IPS DF 4.7 (cell line): ENCODE data around the gene NXN.
"Not testable (repeated sequence)": the region's sequence is repeated elsewhere in the genome, so short reads cannot be mapped to it uniquely, and the experiment has no call there.

Source experiments
- DNase-seq: peaks from one replicate; pipeline ENCODE4 v3.0.0-alpha.2; 2013; ENCODE audit warnings: low spot score; ENCODE audit errors: extremely low read depth

Gene NXN

DNA sequence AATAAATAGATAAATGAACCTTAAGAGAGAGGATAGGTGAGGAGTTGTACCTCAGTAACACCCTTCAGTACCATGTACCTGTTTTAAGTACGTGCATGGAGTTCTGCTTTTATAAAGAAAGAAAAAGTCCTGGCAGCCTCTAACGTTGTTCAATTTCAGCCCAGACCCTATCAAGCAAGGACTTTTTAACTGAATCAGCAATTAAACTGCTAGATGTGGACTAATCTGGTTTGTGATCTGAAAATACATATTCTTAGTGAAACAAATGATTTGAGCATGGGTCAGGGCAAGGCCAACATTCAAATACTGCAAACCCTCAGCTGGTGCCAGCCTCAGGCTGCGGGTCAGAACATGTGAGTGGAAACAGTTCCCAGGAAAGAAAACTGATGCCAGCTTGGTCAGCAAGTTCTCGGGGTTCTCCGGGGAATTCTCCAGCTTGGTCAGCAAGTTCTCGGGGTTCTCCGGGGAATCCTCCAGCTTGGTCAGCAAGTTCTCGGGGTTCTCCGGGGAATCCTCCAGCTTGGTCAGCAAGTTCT is 112.9 kb downstream of the NXN start:
- no peak for DNase-seq

DNA sequence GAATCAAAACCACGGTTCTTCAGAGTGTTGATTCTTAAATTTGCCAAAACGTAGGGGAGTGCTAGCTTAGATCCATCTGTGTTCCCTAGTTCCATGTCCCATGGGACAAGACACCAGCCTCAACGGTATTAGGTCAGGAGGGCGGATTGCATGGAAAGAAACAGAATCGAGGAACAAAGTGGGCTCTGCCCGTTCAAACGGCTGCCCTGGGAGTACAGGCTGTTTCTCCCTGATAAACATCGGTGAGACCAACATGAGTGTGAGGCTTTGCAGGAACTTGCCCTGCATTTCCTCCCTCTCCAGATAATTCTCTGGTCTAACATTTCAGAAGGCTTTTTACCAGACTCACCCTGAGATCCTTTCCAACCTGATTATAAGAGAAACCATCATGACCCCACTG is 115.3 kb downstream of the NXN start:
- no peak for DNase-seq

DNA sequence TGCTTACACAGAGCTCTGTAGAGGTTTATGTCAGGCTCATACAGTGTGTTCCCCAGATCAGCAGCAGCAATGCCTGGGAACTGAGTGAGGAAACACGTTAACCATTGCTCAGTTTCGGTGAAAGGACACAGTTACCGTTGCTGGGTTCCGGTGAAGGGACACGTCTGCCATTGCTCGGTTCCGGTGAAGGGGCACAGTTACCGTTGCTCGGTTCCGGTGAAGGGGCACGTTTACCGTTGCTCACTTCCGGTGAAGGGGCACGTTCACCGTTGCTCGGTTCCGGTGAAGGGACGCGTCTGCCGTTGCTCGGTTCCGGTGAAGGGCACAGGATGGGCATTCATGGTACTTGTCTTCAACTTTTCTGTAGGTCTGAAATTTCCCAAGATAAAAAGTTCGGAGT is 115.7 kb downstream of the NXN start:
- DNase-seq = no peak

DNA sequence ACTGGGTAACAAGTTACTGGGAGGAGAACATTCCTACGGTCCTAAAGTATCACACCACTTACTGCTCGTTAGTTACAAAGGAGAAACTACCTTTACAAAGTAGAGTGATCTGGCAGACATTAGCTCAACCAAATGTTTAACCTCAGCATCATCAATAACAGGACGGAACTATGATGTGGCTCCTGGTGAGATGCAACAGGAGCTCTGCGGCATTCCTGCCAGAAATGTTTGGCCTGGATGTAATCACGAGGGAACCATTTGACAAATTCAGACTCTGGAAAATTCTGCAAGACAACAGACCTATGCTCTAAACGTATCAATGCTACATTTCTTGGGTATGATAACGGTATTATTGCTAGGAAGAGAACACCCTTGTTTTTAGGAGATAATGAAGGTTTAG is 117.0 kb downstream of the NXN start:
- no peak for DNase-seq

DNA sequence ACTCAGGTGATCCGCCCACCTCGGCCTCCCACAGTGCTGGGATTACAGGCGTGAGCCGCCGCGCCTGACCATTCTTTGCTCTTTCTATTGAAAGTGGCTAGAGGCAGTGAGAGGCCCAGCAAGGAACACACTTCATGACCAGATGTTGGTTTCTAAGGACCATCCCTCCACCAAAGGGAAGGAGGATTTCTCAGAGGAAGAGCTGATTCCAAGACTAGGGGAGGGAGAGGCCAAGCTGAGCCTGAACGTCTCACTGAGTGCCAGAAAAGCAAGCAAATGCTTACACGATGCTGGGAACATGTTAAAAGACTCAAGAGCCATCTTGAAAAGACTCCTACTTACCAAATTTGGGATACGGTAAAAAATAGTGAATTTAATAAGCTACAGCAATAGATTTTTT is 118.2 kb downstream of the NXN start:
- DNase-seq = no peak

DNA sequence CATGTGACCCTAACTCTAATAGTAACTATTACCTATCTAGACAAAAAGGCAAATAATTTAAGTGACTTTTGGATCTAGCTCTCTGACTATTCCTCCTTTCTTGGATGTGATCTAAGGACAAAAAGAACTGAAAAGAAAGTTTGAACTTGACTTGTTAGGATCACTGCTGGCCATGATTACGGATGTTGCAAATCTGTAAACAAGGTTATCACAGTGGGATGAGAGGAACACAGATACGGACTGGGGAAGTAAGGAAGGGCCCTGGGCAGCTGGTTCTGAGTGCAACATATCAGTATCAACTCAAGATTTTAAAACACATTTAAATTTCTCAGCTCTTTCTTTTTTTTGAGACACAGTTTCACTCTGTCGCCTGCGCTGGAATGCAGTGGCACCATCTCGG is 118.8 kb downstream of the NXN start:
- no peak for DNase-seq

DNA sequence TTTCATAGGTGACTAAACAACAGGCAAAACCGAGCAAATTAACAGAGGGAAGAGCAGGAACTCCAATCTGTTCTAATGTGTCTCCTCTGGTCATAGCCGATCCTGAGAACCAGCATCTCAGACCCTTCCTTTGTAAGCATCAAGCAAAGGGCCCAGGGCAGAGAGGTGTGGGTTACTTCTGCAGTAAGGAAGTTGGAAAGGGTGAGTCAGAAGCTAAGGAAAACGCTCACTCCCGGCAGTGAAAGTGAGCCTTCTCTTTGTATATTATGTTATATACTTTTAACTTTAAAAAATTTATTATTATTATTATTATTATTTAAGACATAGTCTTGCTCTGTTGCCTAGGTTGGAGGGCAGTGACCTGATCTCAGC is 119.8 kb downstream of the NXN start:
- DNase-seq = no peak

DNA sequence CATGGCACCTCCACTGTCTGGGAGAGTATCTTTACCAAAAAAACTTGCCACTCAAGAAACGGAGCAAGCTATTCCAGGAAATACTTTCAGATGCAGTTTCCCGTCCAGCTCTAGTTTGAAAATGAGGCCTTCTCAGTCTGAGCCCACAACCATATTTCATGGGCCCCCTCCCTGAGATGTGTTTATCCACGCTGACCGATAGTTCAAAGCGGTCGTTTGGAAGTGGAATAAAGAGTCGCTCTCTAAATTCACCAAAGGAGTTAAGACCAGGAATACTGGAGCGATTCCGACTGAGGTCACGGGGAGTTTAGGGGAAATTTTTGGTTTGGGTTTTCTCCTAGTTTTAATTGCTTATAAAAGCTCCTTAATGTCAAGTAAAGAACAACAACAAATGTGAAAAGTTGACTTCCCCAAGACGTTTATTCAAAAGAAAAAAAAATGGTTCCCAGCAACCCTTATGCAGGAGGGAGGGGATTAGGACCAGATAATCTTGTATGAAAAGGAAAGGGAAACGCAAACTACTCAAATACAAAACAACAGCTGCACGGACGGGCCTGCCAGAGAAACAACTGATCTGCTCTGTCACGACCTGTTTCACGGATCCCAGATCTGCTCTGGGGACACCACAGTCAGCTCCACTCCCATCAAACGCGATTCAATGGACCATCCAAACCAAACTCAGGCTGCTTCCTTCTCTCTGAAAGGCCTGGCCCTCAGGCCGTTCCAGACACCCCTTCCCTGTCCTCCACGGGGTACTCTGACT is 120.3 kb downstream of the NXN start:
- no peak for DNase-seq

DNA sequence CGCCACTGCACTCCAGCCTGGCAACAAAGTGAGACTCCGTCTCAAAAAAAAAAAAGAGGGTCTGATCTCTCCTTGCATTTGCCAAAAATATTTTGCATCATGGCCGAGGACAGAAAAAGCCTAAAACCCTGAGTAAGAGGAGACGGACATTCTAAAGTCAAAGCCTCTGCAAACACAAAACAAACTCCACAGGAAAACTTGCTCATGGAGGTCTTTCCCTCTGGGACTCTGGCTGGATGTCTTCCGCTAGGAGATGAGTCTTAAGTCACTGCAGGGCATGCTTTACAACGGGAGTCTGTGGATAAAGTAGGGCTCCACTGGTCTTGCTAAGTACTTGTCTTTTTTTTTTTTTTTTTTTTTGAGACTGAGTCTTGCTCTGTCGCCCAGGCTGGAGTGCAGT is 123.4 kb downstream of the NXN start:
- DNase-seq = no peak

DNA sequence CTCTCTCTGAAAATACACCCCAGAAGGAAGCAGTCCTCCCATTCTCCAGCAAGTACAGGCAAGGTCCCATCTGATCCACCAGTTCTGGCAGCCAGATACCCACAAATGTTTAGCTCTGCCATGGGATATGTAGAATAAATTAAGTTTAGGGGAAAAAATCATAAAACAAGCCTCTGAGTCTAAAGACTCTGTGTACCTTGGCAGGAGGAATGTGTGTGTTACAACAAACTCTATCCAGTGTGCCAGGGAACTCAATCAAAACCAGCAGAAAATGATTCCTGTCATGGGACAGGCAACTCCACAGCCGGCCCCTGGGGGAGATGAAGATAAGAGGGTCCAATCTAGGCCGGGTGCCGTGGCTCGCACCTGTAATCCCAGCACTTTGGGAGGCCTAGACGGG is 124.0 kb downstream of the NXN start:
- DNase-seq = no peak

DNA sequence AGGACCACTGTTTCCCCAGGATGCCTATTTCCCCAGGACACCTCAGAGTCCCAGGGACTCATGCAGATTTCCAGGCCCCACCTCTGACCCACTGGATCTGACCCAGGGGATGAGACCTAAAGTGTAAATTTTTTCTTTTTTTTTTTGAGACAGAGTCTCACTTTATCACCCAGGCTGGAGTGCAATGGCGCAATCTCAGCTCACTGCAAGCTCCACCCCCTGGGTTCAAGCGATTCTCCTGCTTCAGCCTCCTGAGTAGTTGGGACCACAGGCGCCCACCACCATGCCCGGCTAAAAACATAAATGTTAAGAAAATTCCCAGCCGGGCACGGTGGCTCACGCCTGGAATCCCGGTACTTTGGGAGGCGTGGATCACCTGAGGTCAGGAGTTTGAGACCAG is 126.7 kb downstream of the NXN start:
- DNase-seq = not testable (repeated sequence)

DNA sequence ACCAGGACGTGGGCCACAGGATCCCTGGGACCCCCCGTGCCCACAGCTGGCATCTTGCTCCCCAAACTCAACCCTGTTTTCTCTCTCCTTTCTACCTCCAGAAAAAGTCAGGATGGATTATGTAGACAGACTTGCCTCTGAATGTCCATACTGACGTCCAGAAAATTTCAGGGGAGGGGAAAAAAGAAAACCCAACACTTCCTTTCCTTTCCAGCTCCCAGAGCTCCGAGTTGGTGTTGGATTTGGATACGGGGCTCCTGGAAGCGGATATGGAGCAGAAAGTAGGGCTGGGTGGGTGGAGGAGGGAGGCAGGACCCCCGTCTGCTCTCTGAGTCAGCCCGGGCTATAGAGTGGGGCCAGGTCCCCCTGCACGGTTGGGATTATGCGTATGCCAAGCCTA is 127.2 kb downstream of the NXN start:
- DNase-seq = no peak

DNA sequence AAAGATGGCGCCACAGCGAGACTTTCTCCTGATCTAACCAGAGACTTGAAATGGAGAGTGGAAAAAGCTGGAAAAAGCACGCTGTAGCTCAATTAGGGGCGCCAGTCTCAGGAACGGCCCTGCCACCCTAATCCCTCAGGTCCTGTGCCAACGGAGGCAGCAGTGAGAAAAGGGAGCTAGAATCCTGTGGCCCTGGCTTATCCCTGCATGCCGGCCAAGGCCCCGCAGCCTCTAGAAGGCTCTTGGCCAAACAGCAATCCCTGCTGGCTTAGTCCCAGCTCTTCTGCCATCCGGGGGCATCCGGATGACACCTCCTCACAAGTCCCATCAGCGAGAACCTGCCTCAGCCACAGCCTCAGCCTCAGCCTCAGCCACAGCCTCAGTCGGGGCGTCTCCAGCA is 127.7 kb downstream of the NXN start:
- no peak for DNase-seq

DNA sequence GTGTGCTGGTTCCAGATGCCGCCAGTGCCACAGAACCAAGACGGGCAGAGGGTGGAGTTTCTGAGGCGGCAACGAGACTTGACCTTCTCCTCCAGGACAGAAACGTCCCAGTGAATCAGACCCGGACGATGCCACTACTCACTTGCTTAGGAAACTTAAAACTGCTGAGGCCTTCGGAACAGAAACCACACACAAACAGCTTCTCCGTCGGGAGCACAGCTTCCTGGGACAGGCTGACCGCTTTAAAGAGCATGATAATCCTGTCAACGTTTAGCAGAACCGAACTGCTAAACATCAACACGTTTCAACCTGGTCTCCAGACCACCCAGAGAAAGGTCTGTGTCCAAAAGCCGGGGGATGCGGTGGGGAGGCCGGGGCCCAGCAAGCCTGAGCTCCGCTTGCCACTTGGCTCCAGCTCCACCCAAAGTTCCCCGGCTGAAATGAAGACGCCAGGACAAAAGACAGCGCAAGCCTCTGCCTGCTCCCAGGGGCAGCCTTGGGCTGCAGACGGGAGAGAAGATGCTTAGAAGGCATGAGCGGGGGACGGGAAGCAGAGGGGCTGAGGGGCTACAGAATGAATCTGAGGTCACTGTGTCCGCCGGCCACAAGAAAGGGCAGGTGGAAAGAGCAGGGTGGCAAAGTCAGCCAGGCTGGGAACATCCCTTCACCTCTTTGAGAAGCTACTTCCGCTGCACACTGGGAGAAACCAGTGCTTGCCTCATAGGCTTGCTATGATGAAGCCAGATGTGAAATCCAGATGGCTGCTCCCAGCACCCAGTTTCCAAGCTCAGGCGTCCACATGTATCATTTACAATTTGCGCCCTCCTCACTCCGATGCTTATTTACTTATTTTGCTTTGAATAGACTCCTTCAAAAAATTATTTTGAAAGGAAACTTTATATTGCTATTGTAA is 128.5 kb downstream of the NXN start:
- DNase-seq = no peak

DNA sequence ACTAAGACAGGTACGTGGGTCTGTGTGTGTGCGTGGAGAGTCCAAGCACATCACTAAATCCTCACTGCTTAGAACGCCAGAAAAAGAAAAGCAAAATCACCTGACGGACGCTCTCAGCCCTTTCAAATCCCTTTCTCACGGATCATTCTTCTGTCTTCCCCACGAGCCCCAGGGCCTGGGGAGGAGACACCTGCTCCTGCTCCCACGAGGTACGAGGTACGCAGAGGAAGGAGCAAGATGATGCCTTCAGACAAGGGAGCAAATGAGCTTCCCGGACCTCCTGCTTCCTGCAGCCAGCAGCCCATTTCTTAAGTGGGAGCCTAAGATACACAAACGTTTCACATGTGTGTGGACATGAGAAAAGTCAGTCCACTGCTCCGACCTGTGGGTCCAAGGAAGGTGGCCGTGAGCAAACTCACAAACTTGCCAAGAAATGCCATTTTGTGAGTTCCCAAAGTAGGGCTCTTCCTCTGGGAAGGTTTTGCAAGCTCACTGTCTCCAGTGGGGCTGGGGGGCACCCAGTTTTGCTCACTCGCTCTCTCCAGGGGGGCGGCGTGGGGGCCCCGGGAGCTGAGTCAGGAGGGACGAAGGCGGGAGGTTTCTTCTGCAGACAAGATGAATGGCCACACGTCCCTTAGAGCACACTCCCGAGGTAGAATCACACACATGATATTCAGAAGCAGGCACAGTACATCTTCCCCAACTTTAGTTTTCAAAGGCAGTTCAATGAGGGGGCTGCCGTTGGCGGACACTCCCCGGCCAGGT is 129.3 kb downstream of the NXN start:
- no peak for DNase-seq

DNA sequence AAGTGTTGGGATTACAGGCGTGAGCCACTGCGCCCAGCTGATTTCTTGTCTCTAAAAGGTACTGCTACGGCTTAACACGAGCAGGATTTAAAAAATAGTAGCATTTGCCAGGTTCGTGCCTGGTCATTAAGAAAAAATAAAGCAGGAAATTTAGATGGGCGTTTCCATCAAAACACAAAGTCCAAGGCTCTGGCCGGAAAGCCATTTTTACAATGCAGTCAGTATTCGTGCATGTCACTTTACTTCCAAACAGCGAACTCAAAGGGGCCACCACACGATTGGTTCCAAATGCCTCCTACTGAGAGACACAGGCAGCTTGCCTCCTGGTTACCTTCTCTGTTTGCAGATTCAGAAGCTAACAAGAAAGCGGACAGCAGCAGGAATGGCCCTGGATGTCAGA is 131.2 kb downstream of the NXN start:
- DNase-seq = no peak

DNA sequence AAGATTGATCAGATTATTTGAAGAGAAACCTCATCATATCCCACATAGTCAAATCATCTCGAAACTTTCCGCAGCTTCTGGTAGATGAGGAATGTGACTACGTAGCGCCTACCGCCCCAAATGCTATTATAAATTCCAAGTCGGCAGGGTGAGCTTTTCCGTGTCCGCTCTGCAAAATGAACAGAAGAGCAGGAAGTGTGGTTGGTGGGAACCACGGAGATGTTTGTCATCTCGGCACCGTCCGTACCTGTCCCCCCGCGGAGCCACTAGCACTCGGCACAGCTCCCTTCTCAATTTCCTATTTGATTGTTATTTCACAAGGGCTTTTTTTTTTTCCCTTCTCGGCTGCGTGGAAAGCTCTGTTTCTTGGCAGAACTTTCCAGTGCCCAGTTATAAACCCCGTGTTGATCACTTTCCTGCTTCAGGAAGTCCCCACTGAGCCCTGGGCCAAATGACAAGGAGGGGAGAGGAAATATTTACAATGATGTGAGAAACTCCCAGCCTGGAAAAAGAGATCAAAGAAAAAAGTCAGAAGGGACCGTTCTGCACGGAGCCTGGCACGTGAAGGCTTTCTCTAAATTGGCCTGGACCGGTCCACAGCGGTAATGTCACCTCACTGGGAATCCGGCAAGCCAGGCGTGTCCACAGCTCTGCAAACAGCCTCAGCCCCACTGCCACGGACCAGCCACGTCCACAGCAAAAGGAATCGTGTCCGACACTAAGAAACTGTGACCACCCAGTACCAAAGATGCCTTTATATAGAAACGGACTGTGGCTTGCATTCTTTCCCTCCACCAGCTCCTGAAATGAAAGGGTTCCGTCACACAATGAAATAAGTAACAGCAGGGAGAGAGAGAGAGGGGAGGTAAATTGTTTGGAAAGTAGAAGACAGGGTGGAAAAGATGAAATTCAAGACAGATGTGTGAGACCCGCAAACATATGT is 132.4 kb downstream of the NXN start:
- DNase-seq = no peak

DNA sequence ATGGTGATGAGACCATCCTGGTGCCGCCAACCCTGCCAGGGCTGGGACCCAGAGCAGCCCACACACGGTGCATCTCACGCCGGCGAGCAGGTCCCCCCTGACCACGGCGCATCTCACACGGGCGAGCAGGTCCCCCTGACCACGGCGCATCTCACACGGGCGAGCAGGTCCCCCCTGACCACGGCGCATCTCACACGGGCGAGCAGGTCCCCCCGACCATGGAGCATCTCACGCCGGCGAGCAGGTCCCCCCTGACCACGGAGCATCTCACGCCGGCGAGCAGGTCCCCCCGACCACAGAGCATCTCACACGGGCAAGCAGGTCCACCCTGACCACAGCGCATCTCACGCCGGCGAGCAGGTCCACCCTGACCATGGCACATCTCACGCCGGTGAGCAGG is 138.3 kb downstream of the NXN start:
- no peak for DNase-seq

DNA sequence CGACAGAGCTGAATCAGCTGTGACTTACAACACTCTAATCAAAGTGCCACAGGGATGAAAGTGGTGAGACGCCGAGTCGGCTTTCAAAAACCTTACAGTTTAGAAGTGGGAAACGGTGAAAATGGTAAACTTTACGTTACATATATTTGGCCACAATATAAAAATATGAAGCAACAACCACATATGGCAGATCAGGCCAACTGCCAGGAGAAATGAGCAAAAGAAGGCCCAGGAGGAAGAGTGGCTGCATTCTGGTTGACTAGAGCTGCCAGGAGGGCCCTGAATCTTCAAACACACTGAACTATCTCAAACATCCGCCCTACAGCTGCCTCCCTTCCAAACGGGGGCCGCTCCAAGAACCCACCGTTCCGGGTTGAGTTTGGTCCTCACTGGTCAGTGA is 141.1 kb downstream of the NXN start:
- DNase-seq = no peak

DNA sequence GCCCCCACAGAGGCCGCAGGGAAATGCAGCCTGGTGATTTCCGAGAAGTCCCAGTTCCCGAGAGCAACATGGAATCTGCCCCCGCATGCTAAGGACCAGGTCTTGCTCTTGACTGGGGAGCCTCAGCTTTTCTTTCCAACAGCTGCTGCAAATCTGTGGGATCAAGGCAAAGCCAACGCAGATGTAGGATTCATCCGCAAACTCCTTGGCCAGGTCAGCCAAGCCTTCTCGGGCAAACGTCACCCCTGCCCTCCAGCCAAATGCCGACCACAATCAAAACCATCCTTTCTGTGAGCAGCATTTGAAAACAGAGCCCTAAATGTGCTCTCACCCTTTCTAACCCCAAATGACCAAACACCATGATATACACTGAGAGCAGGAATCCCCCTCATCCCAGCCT is 143.4 kb downstream of the NXN start:
- no peak for DNase-seq

DNA sequence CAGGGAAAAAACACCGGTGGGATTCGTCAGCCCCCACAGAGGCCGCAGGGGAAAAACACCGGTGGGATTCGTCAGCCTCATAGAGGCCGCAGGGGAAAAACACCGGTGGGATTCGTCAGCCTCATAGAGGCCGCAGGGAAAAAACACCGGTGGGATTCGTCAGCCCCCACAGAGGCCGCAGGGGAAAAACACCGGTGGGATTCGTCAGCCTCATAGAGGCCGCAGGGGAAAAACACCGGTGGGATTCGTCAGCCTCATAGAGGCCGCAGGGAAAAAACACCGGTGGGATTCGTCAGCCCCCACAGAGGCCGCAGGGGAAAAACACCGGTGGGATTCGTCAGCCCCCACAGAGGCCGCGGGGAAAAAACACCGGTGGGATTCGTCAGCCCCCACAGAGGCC is 143.9 kb downstream of the NXN start:
- not testable (repeated sequence) for DNase-seq
